ENCODE results near the gene DPP6.
"Not testable (repeated sequence)": the region's sequence is repeated elsewhere in the genome, so short reads cannot be mapped to it uniquely, and the experiment has no call there.

The DPP6 gene

GRCh38 chr7:154145922-154146706 lies 93.9 kb downstream of the DPP6 start:
- not testable (repeated sequence) for H3K9me3 ChIP-seq; H3K4me3 ChIP-seq (ENCODE audit: low read depth, low read length); DNase-seq; H3K36me3 ChIP-seq; H3K27me3 ChIP-seq; H3K4me1 ChIP-seq

GRCh38 chr7:154146707-154147038 lies 94.5 kb downstream of the DPP6 start:
- not testable (repeated sequence) for DNase-seq; H3K4me3 ChIP-seq (ENCODE audit: low read depth, low read length); H3K27me3 ChIP-seq; H3K36me3 ChIP-seq; H3K9me3 ChIP-seq; H3K4me1 ChIP-seq

- H3K36me3 ChIP-seq; H3K4me1 ChIP-seq; H3K9me3 ChIP-seq; H3K27me3 ChIP-seq; DNase-seq; H3K4me3 ChIP-seq (ENCODE audit: low read depth, low read length): not testable (repeated sequence)
Observed at GRCh38 chr7:154148791-154149516, 96.8 kb downstream of the DPP6 start.

GRCh38 chr7:154150656-154151055 lies 98.5 kb downstream of the DPP6 start:
- DNase-seq; H3K4me1 ChIP-seq; H3K9me3 ChIP-seq; H3K4me3 ChIP-seq (ENCODE audit: low read depth, low read length); H3K36me3 ChIP-seq; H3K27me3 ChIP-seq: not testable (repeated sequence)

GRCh38 chr7:154151306-154151705 lies 99.1 kb downstream of the DPP6 start:
- not testable (repeated sequence) for H3K4me1 ChIP-seq; H3K36me3 ChIP-seq; H3K27me3 ChIP-seq; H3K9me3 ChIP-seq; DNase-seq; H3K4me3 ChIP-seq (ENCODE audit: low read depth, low read length)

GRCh38 chr7:154155928-154156327 lies 103.7 kb downstream of the DPP6 start:
- not testable (repeated sequence) for H3K27me3 ChIP-seq; H3K4me1 ChIP-seq; H3K4me3 ChIP-seq (ENCODE audit: low read depth, low read length); H3K36me3 ChIP-seq; H3K9me3 ChIP-seq
- peak; percentile 79 for DNase-seq

GRCh38 chr7:154162921-154163320 lies 110.7 kb downstream of the DPP6 start:
- not testable (repeated sequence) for H3K4me3 ChIP-seq (ENCODE audit: low read depth, low read length); H3K9me3 ChIP-seq; H3K27me3 ChIP-seq; DNase-seq; H3K4me1 ChIP-seq; H3K36me3 ChIP-seq

GRCh38 chr7:154163642-154164041 lies 111.4 kb downstream of the DPP6 start:
- DNase-seq; H3K36me3 ChIP-seq; H3K27me3 ChIP-seq; H3K9me3 ChIP-seq; H3K4me3 ChIP-seq (ENCODE audit: low read depth, low read length): not testable (repeated sequence)
- H3K4me1 ChIP-seq = peaks cover 12% of the 10 kb centered on the region

GRCh38 chr7:154167051-154167450 lies 114.9 kb downstream of the DPP6 start:
- H3K36me3 ChIP-seq = no peaks in the 10 kb centered on the region
- H3K27me3 ChIP-seq = no peaks in the 10 kb centered on the region
- peaks cover 26% of the 10 kb centered on the region for H3K4me1 ChIP-seq
- peak; percentile 66 for DNase-seq
- H3K4me3 ChIP-seq (ENCODE audit: low read depth, low read length) = peak overlapping the region; percentile 28
- H3K9me3 ChIP-seq = no peaks in the 10 kb centered on the region
- no peak for TF ChIP-seq CTCF (IDR thresholded peaks at IDR 0.05; ENCODE audit: low read depth, low read length)

GRCh38 chr7:154167807-154168206 lies 115.6 kb downstream of the DPP6 start:
- H3K36me3 ChIP-seq = no peaks in the 10 kb centered on the region
- DNase-seq = peak; percentile 77
- H3K4me3 ChIP-seq (ENCODE audit: low read depth, low read length) = peak overlapping the region; percentile 28; the same call in 1 of the 2 replicates
- TF ChIP-seq CTCF (IDR thresholded peaks at IDR 0.05; ENCODE audit: low read depth, low read length) = no peak
- H3K9me3 ChIP-seq = no peaks in the 10 kb centered on the region
- H3K4me1 ChIP-seq = peaks cover 26% of the 10 kb centered on the region
- H3K27me3 ChIP-seq = no peaks in the 10 kb centered on the region

Data from BE2C (cell line).